ENCODE measurements around the gene SNX8.

The SNX8 gene

DNA sequence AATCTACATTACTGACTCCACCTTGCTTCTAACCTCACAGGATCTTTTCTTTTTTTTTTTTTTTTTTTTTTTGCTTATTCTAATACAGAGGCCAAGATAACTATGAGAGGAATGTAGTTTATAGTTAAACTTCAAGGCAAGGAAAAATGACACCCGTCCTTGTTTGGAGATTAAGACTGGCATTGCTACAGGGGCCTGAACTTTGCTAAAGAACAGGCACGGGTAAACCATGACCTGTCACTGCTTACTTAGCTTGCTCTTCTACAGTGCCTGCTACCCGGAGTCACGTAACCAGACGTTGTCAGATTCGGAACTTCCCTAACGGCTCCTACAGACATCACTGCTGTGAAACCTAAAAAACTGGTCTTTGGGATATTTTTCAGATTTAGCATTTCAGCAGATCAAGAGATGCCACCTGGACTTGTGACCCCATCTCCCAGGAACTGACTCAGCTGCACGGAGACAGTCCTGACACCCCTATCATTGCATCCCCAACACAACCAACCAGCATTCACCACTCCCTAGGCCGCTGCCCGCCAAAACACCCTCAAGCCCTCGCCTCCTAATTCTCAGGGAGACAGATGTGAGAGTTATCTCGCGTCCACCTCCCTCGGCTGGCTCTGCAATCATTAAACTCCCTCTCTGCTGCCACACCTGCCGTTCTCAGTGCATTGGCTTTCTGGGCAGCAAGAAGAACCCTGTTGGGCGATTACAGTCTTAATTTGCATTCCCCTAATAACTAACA is 109.0 kb downstream of the SNX8 start:
- DNase-seq (ENCODE audit: low read depth in 2 of 2) = no peak

- no peak for DNase-seq (ENCODE audit: low read depth in 2 of 2)
These were observed 109.8 kb downstream of the SNX8 start for GRCh38 chr7:2204446-2204845.

- DNase-seq (ENCODE audit: low read depth in 2 of 2) = no peak
These were observed 110.4 kb downstream of the SNX8 start for GRCh38 chr7:2203766-2204300.

- no peak for DNase-seq (ENCODE audit: low read depth in 2 of 2)
These were observed 111.1 kb downstream of the SNX8 start for GRCh38 chr7:2202901-2203765.

- no peak for DNase-seq (ENCODE audit: low read depth in 2 of 2)
These were observed 111.9 kb downstream of the SNX8 start for GRCh38 chr7:2202361-2202761.

Measured in stimulated activated CD4-positive, alpha-beta T cell treated with anti-CD3 and anti-CD28 coated beads, Interleukin-1b, Interleukin-23, amount 100 ng/mL, for 1 hour (primary cell).